ENCODE data around the gene EPHB2. TPM values are rescaled to one million over a fixed set of nuclear protein-coding genes. Genes with fewer than 3 reads are reported as not detected.

The EPHB2 gene
- total and polyA plus RNA-seq, 2 of the 8 experiments (the other 6 are each of a cell fraction or from before 2014, with no cell fraction given), result 15.8 to 17.2 TPM

DNA sequence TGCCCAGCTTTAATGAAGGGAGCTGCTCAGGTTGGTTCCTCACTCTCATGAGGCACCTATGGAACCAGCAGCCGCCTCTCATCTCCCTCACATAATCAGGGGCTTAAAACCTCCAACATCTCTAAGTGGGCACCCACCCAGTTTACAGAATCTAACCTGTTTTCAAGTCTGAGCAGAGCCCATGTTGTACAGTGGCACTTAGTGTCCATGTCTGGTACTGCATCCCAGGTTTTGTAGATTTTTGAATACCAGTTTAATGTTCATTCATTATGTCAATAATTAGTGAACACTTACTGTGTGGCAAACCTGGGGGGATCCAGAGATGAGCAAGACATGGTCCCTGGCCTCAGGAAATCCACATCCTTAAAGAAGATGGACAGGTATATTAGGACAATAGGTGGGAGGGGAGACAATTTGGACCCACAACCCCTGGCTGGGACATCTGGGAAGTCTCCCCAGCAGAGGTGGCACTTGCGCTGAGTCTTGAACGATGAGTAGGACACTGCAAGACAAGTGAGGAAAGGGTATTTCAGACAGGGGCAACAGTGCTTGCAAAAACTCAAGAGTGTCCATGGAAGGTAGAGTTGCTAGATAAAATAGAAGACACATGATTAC is 178.7 kb downstream of the EPHB2 start:
- POLR2A ChIA-PET (ENCODE audit: partially characterized antibody), result no interaction called here
- no peak overlapping the region for H3K27ac ChIP-seq (ENCODE audit: low read depth, low read length)
- WGBS, 2 experiments (ENCODE audit: extremely low coverage in 1 of 2, insufficient coverage in 1 of 2, insufficient read length in 1 of 2, insufficient replicate concordance in 2 of 2, low coverage in 1 of 2, low lambda C conversion rate in 2 of 2, missing lambda C conversion rate in 1 of 2), result 79% methylated on average over 3 of the region's 3 CpGs; no CpG with 5 or more reads in 1 of the 2 experiments

More for the DNA sequence above, 178.7 kb downstream of the EPHB2 start:
- FAIRE-seq (no peak), DNase-seq (ENCODE audit: low read depth in 1 of 2, low spot score in 2 of 2) (no peak)
- Histone ChIP-seq H2AK5ac (ENCODE audit: low read depth, low read length) (no peak overlapping the region), H2AFZ (ENCODE audit: low read length) (no peak overlapping the region), H3K56ac (replicated peaks; ENCODE audit: insufficient read length, low read depth, low read length) (no peak overlapping the region), H3K14ac (ENCODE audit: insufficient read length) (no peak overlapping the region), H4K91ac (replicated peaks; ENCODE audit: insufficient read length, low read length) (no peak overlapping the region), H3K79me2 (ENCODE audit: control insufficient read depth in 1 of 2, insufficient read depth in 2 of 2, low read length in 2 of 2) (no peaks in the 10 kb centered on the region), H3K23ac (ENCODE audit: insufficient read length) (no peak overlapping the region), H3K23me2 (ENCODE audit: low read depth, low read length) (no peaks in the 10 kb centered on the region), H2BK120ac (replicated peaks; ENCODE audit: low read depth, low read length) (no peak overlapping the region), H3K9me3 (ENCODE audit: insufficient read depth in 2 of 2, low read depth in 1 of 2, low read length in 1 of 2) (no peaks in the 10 kb centered on the region), H3K4ac (replicated peaks; ENCODE audit: insufficient read length, low read depth, low read length) (no peak overlapping the region), H2BK5ac (ENCODE audit: low read depth, low read length) (no peak overlapping the region), H4K20me1 (replicated peaks in 1 of 2; ENCODE audit: control insufficient read depth in 1 of 2, insufficient read depth in 2 of 2, low read length in 2 of 2) (no peaks in the 10 kb centered on the region), H3K4me3 (ENCODE audit: extremely low read depth in 1 of 4, insufficient read depth in 2 of 4, low read depth in 3 of 4, low read length in 4 of 4) (no peak overlapping the region), H4K5ac (ENCODE audit: insufficient read length, low read depth, low read length) (no peak overlapping the region), H2BK12ac (ENCODE audit: low read depth, low read length) (no peak overlapping the region), H3K9ac (replicated peaks in 1 of 4; ENCODE audit: extremely low read depth in 1 of 4, low read depth in 3 of 4, low read length in 3 of 4) (no peak overlapping the region), H3K27me3 (replicated peaks in 1 of 4; ENCODE audit: control insufficient read depth in 3 of 4, extremely low read depth in 1 of 4, insufficient read depth in 3 of 4, low read length in 3 of 4) (no peaks in the 10 kb centered on the region), H3K4me2 (ENCODE audit: insufficient read depth in 1 of 2, low read depth in 2 of 2, low read length in 2 of 2) (no peak overlapping the region), H3K79me1 (ENCODE audit: low read depth, low read length) (no peaks in the 10 kb centered on the region), H3K4me1 (replicated peaks in 1 of 4; ENCODE audit: control insufficient read depth in 3 of 4, insufficient read depth in 4 of 4, low read length in 3 of 4) (no peaks in the 10 kb centered on the region), H4K8ac (ENCODE audit: extremely low read depth, insufficient read depth, low read length) (no peak overlapping the region), H2BK15ac (ENCODE audit: low read length) (no peak overlapping the region), H3K36me3 (ENCODE audit: control insufficient read depth in 2 of 4, insufficient read depth in 4 of 4, low read length in 3 of 4) (peaks cover 0 to 4% (median 0%) of the 10 kb centered on the region in 4 experiments; a peak in 1 of 8 replicates), H2BK20ac (ENCODE audit: low read length) (no peak overlapping the region), H3K18ac (ENCODE audit: extremely low read depth, low read length) (no peak overlapping the region)
- CTCF ChIA-PET (ENCODE audit: partially characterized antibody), result interaction anchor here (0.7 to 3.4 kb wide), 30 partner anchors 9 to 234 kb away, joined by 3 to 25 read pairs (median 5); no protein-coding TSS in a partner anchor
- TF ChIP-seq SP2 (IDR thresholded peaks at IDR 0.05; ENCODE audit: low read length) (no peak), RAD21 (IDR thresholded peaks at IDR 0.05 in 1 of 2, conservative IDR thresholded peaks at IDR 0.05 in 1 of 2; ENCODE audit: low read depth in 2 of 2, low read length in 2 of 2) (peak; percentile 61 to 64), SP1 (IDR thresholded peaks at IDR 0.05; ENCODE audit: low read depth, low read length) (no peak)
- TF ChIP-seq, protein P1, sequence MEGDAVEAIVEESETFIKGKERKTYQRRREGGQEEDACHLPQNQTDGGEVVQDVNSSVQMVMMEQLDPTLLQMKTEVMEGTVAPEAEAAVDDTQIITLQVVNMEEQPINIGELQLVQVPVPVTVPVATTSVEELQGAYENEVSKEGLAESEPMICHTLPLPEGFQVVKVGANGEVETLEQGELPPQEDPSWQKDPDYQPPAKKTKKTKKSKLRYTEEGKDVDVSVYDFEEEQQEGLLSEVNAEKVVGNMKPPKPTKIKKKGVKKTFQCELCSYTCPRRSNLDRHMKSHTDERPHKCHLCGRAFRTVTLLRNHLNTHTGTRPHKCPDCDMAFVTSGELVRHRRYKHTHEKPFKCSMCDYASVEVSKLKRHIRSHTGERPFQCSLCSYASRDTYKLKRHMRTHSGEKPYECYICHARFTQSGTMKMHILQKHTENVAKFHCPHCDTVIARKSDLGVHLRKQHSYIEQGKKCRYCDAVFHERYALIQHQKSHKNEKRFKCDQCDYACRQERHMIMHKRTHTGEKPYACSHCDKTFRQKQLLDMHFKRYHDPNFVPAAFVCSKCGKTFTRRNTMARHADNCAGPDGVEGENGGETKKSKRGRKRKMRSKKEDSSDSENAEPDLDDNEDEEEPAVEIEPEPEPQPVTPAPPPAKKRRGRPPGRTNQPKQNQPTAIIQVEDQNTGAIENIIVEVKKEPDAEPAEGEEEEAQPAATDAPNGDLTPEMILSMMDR (IDR thresholded peaks at IDR 0.05; ENCODE audit: control extremely low read depth in 1 of 3, insufficient read depth in 1 of 3, low read depth in 1 of 3, low read length in 3 of 3), result peak in 2 of 3 experiments; percentile 32 to 62; a peak in 3 of 4 replicates
